Ovary (tissue), 3 donors: Measurements from ENCODE around the gene MMP24.

ENCODE experiments used
- CTCF ChIP-seq, 3 donors: fragments of 450-650 bp in 2 of 3; fragments of 200-600 bp in 1 of 3; IDR thresholded peaks; one replicate each; pipeline versions ENCODE4 v1.5.1 to v1.8.0; 2016 to 2022; ENCODE audit warnings: antibody characterized with exemption in 3 of 3, mild to moderate bottlenecking in 1 of 3
- EP300 ChIP-seq: sonication (generic); formaldehyde crosslinking; IDR thresholded peaks from one replicate; pipeline ENCODE4 v1.6.1; 2017; ENCODE audit warnings: antibody characterized with exemption
- POLR2A ChIP-seq: fragments of 450-650 bp; IDR thresholded peaks from one replicate; pipeline ENCODE4 v1.6.1; 2017; ENCODE audit warnings: antibody characterized with exemption, mild to moderate bottlenecking, moderate library complexity
- donor health status: DM: no; HTN: no; CAD: no.

- TF ChIP-seq CTCF (IDR thresholded peaks at IDR 0.05): no peak
- no peak for TF ChIP-seq POLR2A
- no peak for TF ChIP-seq EP300
These were observed 38.3 kb downstream of the MMP24 start for GRCh38 chr20:35264755-35265154.
